ENCODE data around the gene DCLK3. TPM values are rescaled to one million over a fixed set of nuclear protein-coding genes. Genes with fewer than 3 reads are reported as not detected.

DCLK3 gene
- total RNA-seq, 1 experiment from 2014 or later = not detected

- TF ChIP-seq CTCF (IDR thresholded peaks at IDR 0.05; ENCODE audit: insufficient read depth in 1 of 2, low read depth in 1 of 2, low read length in 1 of 2, severe bottlenecking in 1 of 2, unreplicated experiment in 1 of 2) = no peak
- H3K27me3 ChIP-seq (replicated peaks; ENCODE audit: control insufficient read depth, insufficient read depth, low read length) = no peaks in the 10 kb centered on the region; the same call in 1 of the 2 replicates
- no peaks in the 10 kb centered on the region for H3K9me3 ChIP-seq
- intact Hi-C loops (cut with micrococcal nuclease; ENCODE audit: unreplicated experiment) = no loop called here
- no TSS peak for BruUV-seq (replicated peaks)
- no peaks in the 10 kb centered on the region for H3K36me3 ChIP-seq (ENCODE audit: control insufficient read depth, insufficient read depth, low read length)
- no peak overlapping the region for H3K4me3 ChIP-seq (ENCODE audit: low read depth, low read length)
- Mint-ChIP-seq H3K4me3 (ENCODE audit: unreplicated experiment) (no peak overlapping the region), H3K4me1 (ENCODE audit: low read depth, unreplicated experiment) (no peaks in the 10 kb centered on the region), H3K9me3 (ENCODE audit: unreplicated experiment) (peaks cover 2% of the 10 kb centered on the region), H3K27me3 (ENCODE audit: insufficient read depth, unreplicated experiment) (peaks cover 8% of the 10 kb centered on the region), H3K27ac (ENCODE audit: unreplicated experiment) (no peak overlapping the region), H3K36me3 (ENCODE audit: insufficient read depth, unreplicated experiment) (no peaks in the 10 kb centered on the region)
- ChIA-PET POLR2A (no interaction called here), CTCF (no interaction called here)
- no peak for DNase-seq
- no peaks in the 10 kb centered on the region for H3K4me1 ChIP-seq
Observed at GRCh38 chr3:36662626-36663025, 101.7 kb downstream of the DCLK3 start.

Other genes starting within 250 kb of the DCLK3 start
- gene TRANK1, start 180.5 kb upstream of the DCLK3 start, total RNA-seq (2022) = 4.3 and 5.0 TPM in 2 replicates
- gene EPM2AIP1, start 228.6 kb upstream of the DCLK3 start, total RNA-seq (2022) = 12.2 and 18.7 TPM in 2 replicates
- 49.6 and 51.0 TPM in 2 replicates for gene MLH1, start 229.0 kb upstream of the DCLK3 start, total RNA-seq (2022)

Data from Caco-2 (cell line).